Liver (tissue), 9 donors: Measurements from ENCODE around the gene POU6F2. TPM values are rescaled to one million over a fixed set of nuclear protein-coding genes. Genes with fewer than 3 reads are reported as not detected.
A peak's percentile ranks its signal among the peaks of the same experiment; 100 is the strongest.

ENCODE experiments used
- DNase-seq: peaks from one replicate; pipeline ENCODE4 v3.0.0-alpha.2; 2017; ENCODE audit warnings: low spot score
- H3K27ac ChIP-seq, 2 donors: one replicate each; pipeline ENCODE4 v1.7.0; 2013; ENCODE audit warnings: inconsistent platforms in 2 of 2, low read length in 2 of 2, control low read depth in 1 of 2, low read depth in 1 of 2, mild to moderate bottlenecking in 1 of 2
- H3K27me3 ChIP-seq, 4 donors: one replicate each; pipeline versions ENCODE4 v1.6.1 to v1.7.0; 2013; ENCODE audit warnings: low read length in 3 of 4, inconsistent platforms in 1 of 4, mild to moderate bottlenecking in 1 of 4, moderate library complexity in 1 of 4; ENCODE audit not compliant: control insufficient read depth in 4 of 4, insufficient read depth in 4 of 4
- H3K36me3 ChIP-seq, 4 donors: one replicate each; pipeline versions ENCODE4 v1.6.1 to v1.7.0; 2013; ENCODE audit warnings: low read length in 3 of 4, mild to moderate bottlenecking in 3 of 4, low read depth in 1 of 4, moderate library complexity in 1 of 4; ENCODE audit not compliant: control insufficient read depth in 4 of 4, insufficient read depth in 3 of 4
- H3K4me1 ChIP-seq, 4 donors: one replicate each; pipeline versions ENCODE4 v1.6.1 to v1.7.0; 2013; ENCODE audit warnings: low read length in 3 of 4, mild to moderate bottlenecking in 3 of 4, moderate library complexity in 1 of 4; ENCODE audit not compliant: control insufficient read depth in 4 of 4, insufficient read depth in 4 of 4
- H3K4me3 ChIP-seq, 3 donors: one replicate each; pipeline versions ENCODE4 v1.6.1 to v1.7.0; 2013; ENCODE audit warnings: low read length in 3 of 3, control low read depth in 1 of 3, low read depth in 1 of 3, mild to moderate bottlenecking in 1 of 3
- H3K9ac ChIP-seq, 2 donors: one replicate each; pipeline ENCODE4 v1.7.0; 2013; ENCODE audit warnings: low read length in 2 of 2, mild to moderate bottlenecking in 2 of 2, moderate library complexity in 2 of 2, control low read depth in 1 of 2, low read depth in 1 of 2
- H3K9me3 ChIP-seq, 4 donors: one replicate each; pipeline versions ENCODE4 v1.6.1 to v1.7.0; 2013; ENCODE audit warnings: low read length in 3 of 4; ENCODE audit not compliant: control insufficient read depth in 4 of 4
- ATF3 ChIP-seq: IDR thresholded peaks from 2 replicates; pipeline ENCODE4 v1.6.1; 2016; ENCODE audit warnings: antibody characterized with exemption
- CTCF ChIP-seq: fragments of 150-350 bp; IDR thresholded peaks from 2 replicates; pipeline ENCODE4 v1.5.1; 2017; ENCODE audit warnings: improper control_type of control experiment, low read depth, low read length; ENCODE audit not compliant: missing input control
- EGR1 ChIP-seq, 2 donors: IDR thresholded peaks; 2 replicates each; pipeline ENCODE4 v1.6.1; 2016 to 2018; ENCODE audit warnings: antibody characterized with exemption in 2 of 2, low read depth in 2 of 2
- FOXA1 ChIP-seq: IDR thresholded peaks from 2 replicates; pipeline ENCODE4 v1.6.1; 2016; ENCODE audit warnings: antibody characterized with exemption
- FOXA2 ChIP-seq: IDR thresholded peaks from 2 replicates; pipeline ENCODE4 v1.6.1; 2016; ENCODE audit warnings: antibody characterized with exemption
- GABPA ChIP-seq, 2 donors: IDR thresholded peaks in 1 of 2; conservative IDR thresholded peaks in 1 of 2; 2 replicates each; pipeline ENCODE4 v1.6.1; 2016; ENCODE audit warnings: antibody characterized with exemption in 2 of 2, mild to moderate bottlenecking in 1 of 2, moderate library complexity in 1 of 2
- HNF4G ChIP-seq: IDR thresholded peaks from 2 replicates; pipeline ENCODE4 v1.6.1; 2016; ENCODE audit warnings: antibody characterized with exemption
- MAX ChIP-seq: IDR thresholded peaks from 2 replicates; pipeline ENCODE4 v1.6.1; 2016; ENCODE audit warnings: antibody characterized with exemption
- RAD21 ChIP-seq, 2 donors: IDR thresholded peaks; 2 replicates each; pipeline ENCODE4 v1.6.1; 2016; ENCODE audit warnings: antibody characterized with exemption in 2 of 2, mild to moderate bottlenecking in 2 of 2
- RXRA ChIP-seq, 2 donors: IDR thresholded peaks; 2 replicates each; pipeline ENCODE4 v1.6.1; 2017 to 2018; ENCODE audit warnings: antibody characterized with exemption in 2 of 2, mild to moderate bottlenecking in 1 of 2
- YY1 ChIP-seq: IDR thresholded peaks from 2 replicates; pipeline ENCODE4 v1.6.1; 2016; ENCODE audit warnings: antibody characterized with exemption, mild to moderate bottlenecking
- ZBTB33 ChIP-seq: IDR thresholded peaks from 2 replicates; pipeline ENCODE4 v1.6.1; 2016; ENCODE audit warnings: antibody characterized with exemption
- WGBS: extraction: QIAGEN DNeasy Blood & Tissue Kit; methylation state at CpG from one replicate; pipeline ENCODE4 v1.1.7; 2013; 5-methylcytosine and 5-hydroxymethylcytosine counted together
- polyA plus RNA-seq, 2 donors: library from polyadenylated mRNA; stranded (reverse) in 1 of 2; unstranded in 1 of 2; fragments of 200-250 nt in 1 of 2; fragments of >200 nt in 1 of 2; fragmentation: Nextera tagmentation in 1 of 2; extraction: Ambion mirVana in 1 of 2; gene quantifications; one replicate each; pipeline versions ENCODE4 v1.2.1 to v1.2.3, GENCODE V29; 2013 to 2015
- total RNA-seq, 2 donors: library from RNA; depleted of rRNA; stranded (reverse); fragments of >200 nt; gene quantifications; one replicate each; pipeline ENCODE4 v1.2.3, GENCODE V29; 2014
- donor health status: healthy.
- donor health status: healthy.
- donor health status: healthy.
- donor health status: healthy.
- donor health status: healthy.

The POU6F2 gene
- total and polyA plus RNA-seq, 4 donors = under 0.01 to 0.24 (median 0.08) TPM; not detected in 1

GRCh38 chr7:39130857-39131526 lies 153.3 kb downstream of the POU6F2 start:
- TF ChIP-seq RXRA (IDR thresholded peaks at IDR 0.05) (no peak), CTCF (no peak), RAD21 (IDR thresholded peaks at IDR 0.05) (no peak), HNF4G (no peak), FOXA2 (no peak)
- WGBS = 60% methylated on average over 26 of the region's 26 CpGs
- peak overlapping the region; percentile 2 to 39 for H3K9ac ChIP-seq
- H3K36me3 ChIP-seq = no peaks in the 10 kb centered on the region
- no peaks in the 10 kb centered on the region for H3K27me3 ChIP-seq
- H3K4me1 ChIP-seq = peaks cover 0 to 4% (median under 1%) of the 10 kb centered on the region in 4 donors
- H3K27ac ChIP-seq = no peak overlapping the region
- no peak for DNase-seq
- H3K4me3 ChIP-seq = peak overlapping the region in 2 of 3 donors; percentile 31 to 69
- no peaks in the 10 kb centered on the region for H3K9me3 ChIP-seq

GRCh38 chr7:39132306-39132705 lies 154.6 kb downstream of the POU6F2 start:
- no peak for DNase-seq

More at GRCh38 chr7:39132306-39132705, 154.6 kb downstream of the POU6F2 start:
- WGBS = 76% methylated on average over 5 of the region's 5 CpGs
- H3K27me3 ChIP-seq = no peaks in the 10 kb centered on the region
- no peaks in the 10 kb centered on the region for H3K36me3 ChIP-seq
- peaks cover 0 to 4% (median under 1%) of the 10 kb centered on the region in 4 donors for H3K4me1 ChIP-seq
- H3K4me3 ChIP-seq = no peak overlapping the region
- TF ChIP-seq FOXA1 (no peak), RAD21 (IDR thresholded peaks at IDR 0.05) (no peak), ZBTB33 (no peak), HNF4G (no peak), EGR1 (IDR thresholded peaks at IDR 0.05; ENCODE audit: low read depth in 2 of 2) (no peak), GABPA (IDR thresholded peaks at IDR 0.05 in 1 of 2, conservative IDR thresholded peaks at IDR 0.05 in 1 of 2) (no peak), FOXA2 (no peak), CTCF (no peak), MAX (no peak), RXRA (IDR thresholded peaks at IDR 0.05) (no peak), ATF3 (no peak), YY1 (no peak)
- H3K27ac ChIP-seq = no peak overlapping the region
- H3K9me3 ChIP-seq = no peaks in the 10 kb centered on the region
- no peak overlapping the region for H3K9ac ChIP-seq
